HG02678 (cell line): ENCODE data around the gene AMOTL1.

Experiments
- ATAC-seq: cut with Tn5 transposase; IDR thresholded peaks from one replicate; pipeline ENCODE4 v1.9.1; 2021; ENCODE audit warnings: mild to moderate bottlenecking, moderate library complexity; ENCODE audit not compliant: unreplicated experiment

AMOTL1 gene

DNA sequence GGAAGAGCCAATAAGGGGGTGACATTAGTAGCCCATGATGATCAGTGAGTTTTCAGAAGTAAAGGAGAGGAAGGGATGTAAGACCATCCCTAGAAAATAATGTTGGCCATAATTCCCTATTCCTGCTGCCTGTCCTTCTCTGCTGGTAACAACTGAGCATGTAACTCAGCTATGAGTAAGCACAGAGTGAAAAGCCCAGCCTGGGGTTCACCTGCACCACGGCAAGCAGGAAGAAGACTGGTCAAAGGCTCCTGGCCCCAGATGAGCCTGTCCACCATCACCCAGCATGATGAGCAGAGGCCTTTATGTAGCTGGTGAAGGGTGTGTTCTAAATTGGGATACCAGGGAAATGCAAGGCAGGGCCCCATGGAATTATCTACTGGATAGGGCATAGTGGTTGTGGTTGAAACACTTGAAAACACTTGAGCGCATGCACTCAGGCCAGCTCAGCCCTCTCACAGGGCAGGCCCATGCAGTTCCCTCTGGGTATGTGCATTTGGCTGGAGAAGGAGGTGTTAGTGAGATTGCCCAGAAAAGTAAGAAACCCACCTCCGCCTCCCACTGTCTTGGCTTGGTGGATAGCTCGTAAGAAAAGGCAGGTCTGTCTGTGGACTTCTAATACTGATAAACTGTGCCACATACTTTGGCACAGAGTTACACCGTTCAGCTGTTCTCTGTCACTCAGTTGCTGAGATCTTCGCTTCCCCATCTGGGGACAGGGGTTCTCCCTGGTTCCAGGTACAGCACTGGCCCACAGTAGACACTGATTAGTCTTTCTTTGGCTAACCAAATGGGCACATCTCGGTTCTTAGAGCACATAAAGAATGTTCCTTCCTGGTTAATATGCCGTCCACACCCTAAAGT is 86.8 kb downstream of the AMOTL1 start:
- ATAC-seq: no peak

GRCh38 chr11:94855666-94856065 is 87.5 kb downstream of the AMOTL1 start:
- ATAC-seq: no peak

- ATAC-seq: no peak
Measured at GRCh38 chr11:94856443-94856842, 88.3 kb downstream of the AMOTL1 start.

GRCh38 chr11:94857337-94857736 is 89.2 kb downstream of the AMOTL1 start:
- ATAC-seq: no peak

GRCh38 chr11:94858012-94858705 is 90.0 kb downstream of the AMOTL1 start:
- ATAC-seq: no peak

DNA sequence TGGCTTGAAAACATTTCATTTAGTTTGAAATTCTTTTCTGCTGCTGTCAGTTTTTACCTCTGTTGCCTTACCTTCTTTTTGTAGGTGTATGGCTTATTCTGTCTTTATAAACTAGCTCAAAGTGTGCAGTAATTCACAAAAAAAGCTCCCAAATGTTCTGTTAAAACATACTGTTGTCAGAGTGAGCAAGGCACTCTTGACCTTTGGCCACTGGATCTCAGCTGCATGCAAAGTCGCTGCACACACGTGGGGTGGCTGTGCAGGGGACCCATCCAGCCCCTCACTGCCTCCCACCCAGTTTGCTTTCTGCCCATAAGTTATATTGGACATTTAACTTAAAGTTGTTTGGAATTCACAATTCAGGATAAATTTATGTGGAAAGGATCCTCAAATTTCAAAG is 92.2 kb downstream of the AMOTL1 start:
- no peak for ATAC-seq

- no peak for ATAC-seq
Measured at GRCh38 chr11:94861306-94861845, 93.2 kb downstream of the AMOTL1 start.

DNA sequence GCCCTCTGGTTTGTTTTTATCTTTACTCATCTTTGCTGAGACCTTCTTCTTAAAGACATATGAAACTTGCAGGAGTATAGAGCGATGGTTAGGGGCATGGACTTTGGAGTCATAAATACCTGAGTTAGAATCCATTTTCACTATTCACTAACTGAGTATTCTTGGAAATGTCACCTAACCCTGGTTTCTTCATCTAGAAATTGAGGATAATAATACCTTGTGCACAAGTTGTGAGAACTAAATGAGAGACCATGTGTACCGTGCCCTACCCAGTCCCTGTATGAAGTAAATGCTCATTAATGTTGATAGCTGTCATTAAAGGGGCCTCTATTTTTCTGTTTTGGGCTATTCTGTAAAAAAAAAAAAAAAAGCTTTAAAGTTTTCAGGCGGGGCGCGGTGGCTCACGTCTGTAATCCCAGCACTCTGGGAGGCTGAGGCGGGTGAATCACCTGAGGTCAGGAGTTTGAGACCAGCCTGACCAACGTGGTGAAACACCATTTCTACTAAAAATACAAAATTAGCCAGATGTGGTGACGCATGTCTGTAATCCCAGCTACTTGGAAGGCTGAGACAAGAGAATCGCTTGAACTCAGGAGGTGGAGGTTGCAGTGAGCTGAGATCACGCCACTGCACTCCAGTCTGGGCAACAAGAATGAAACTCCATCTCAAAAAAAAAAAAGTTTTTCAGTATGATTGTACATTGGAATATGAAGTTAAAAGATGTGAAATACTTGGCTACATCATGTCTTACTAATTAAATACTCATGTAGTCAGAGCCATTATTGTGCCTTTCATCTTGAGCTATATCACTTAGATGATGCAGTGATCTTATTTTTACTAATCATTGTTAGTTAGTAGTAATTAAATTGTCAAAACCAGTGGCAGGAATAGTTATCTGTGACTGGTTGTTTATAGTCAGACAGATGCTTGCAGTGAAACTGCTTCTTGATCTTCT is 95.0 kb downstream of the AMOTL1 start:
- no peak for ATAC-seq

DNA sequence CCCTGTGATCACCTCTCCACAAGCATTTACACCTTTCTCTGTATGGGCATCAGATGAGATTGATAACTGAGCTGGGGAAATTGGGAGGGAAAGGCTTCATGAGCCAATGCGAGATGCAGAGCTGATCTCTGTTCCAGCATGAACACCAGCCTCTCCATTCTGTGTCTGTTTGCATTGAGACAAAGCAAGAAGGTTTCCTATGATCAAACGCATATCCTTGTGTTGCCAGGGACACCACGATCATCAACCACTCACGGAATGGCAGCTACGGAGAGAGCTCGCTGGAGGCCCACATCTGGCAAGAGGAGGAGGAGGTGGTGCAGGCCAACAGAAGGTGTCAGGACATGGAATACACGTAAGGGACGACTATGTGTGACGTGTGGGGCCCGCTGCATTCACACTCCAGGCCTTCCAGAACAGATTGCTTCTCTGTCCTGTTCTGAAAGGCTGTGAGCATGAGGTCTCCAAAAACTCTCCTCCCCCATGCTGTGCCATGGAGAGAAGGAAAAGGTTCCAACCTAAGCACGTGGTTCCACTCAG is 96.4 kb downstream of the AMOTL1 start:
- ATAC-seq: no peak

DNA sequence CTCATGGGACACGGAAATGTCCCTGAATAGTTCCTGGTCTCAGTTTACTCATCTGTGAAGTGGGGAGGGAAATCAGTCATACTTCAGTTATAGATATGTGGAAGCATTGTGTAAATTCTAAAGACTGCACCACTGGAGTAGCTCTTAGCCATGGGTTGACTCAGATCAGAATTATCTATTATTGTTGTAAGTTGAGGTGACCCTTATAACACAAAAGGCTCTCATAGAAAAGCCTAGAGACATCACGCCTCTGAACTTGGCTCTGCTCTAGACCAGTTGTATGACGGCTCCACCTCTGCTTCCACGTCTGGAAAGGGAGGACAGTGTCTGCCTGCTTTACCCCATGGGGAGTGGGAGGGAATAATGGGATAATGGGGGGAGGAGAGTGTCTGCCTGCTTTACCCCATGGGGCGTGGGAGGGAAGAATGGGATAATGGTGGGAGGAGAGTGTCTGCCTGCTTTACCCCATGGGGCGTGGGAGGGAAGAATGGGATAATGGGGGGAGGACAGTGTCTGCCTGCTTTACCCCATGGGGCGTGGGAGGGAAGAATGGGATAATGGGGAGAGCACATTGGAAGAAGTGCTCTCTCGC is 98.2 kb downstream of the AMOTL1 start:
- no peak for ATAC-seq

- no peak for ATAC-seq
Measured at GRCh38 chr11:94866936-94867795, 99.0 kb downstream of the AMOTL1 start.

DNA sequence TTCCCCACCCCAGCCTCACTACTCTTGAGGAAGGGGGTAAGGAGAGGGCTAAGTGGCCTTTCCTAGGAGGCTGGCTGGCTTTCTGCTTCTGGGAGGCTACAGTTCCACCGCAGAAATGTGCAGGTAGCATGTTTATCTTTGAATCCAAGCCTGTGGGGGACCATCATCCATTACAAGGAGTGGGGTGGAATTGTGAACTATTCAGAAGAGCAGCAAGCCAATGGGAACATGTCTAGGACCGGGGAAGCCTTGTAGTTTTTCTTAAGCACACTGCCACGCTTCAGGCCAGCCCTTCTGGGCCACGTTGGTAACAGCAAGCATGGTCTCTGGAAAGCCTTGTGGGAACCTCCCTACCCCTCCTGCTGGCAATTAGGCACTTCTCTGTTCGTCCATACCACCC is 100.3 kb downstream of the AMOTL1 start:
- no peak for ATAC-seq

DNA sequence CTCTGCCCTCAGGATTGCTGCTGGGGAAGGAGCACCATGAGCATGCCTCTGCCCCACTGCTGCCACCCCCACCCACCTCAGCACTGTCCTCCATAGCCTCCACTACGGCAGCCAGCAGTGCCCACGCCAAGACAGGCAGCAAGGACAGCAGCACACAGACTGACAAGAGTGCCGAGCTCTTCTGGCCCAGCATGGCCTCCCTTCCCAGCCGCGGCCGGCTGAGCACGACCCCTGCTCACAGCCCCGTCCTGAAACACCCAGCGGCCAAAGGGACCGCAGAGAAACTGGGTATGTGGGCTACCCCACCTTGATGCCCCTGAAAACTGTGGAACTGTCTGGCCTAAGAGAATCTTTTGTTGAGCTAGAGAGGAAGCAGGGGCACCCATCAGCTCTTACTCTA is 101.0 kb downstream of the AMOTL1 start:
- no peak for ATAC-seq

GRCh38 chr11:94870422-94870821 is 102.3 kb downstream of the AMOTL1 start:
- ATAC-seq: no peak

DNA sequence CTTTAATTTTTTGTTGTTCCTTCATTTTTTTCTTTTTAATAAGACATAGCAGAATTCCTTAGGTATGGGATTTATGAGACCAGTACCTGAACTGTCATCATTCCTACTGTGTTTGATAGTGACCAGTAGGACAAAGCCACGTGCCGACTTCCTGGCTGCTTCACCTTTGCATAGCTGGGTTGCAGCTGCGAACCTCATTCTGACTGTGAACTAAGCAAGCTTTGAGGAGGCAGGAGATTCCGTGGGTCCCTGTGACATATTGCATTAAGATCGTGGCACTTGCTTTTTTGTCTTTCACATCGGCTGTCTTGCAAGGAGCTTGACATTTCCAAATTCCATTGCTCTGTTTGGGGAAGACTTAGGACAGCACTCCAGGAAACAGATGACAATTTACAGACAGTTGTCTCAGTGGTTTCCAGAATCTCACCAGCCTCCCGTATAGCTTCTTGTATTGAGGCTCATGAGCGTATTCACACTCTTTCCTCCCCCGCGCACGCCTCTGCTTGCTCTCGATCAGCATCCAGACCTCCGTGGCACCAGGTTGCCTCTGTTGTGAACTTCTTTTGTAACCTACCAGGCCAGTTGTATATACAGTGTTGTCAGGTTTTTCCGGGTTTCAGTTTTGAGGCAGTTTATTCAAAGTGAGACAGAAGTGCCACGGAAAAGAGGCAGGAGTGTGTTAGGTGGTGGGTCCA is 103.5 kb downstream of the AMOTL1 start:
- no peak for ATAC-seq

DNA sequence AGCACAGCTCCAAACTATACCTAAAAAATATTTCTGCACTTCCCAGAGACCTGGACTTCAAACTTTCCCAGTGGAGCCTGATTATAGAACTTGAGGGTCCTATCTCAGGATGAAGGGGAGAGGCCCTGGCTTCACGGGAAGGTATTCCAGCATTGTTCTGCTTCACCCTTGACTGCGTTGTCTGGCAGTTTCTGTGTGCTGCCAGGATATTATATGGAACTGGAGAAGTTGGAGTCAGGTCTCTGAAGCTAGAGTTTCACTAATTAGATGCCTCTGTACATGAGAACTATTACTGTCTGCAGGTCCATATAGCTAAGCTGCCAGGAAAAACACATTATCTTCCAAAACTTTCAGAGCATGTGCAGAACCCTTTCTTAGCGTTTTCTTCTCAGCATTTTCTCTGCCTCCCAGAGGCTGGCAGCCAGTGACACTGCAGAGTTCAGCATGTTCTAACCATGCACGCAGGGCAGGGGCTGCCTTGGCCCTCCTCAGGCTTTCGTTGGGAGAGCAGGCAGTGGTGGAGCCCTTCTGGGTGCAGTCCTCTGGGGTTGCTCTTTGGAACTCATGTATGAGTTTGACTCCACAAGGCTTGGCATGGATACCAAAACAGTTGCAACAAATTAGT is 105.9 kb downstream of the AMOTL1 start:
- ATAC-seq: no peak

DNA sequence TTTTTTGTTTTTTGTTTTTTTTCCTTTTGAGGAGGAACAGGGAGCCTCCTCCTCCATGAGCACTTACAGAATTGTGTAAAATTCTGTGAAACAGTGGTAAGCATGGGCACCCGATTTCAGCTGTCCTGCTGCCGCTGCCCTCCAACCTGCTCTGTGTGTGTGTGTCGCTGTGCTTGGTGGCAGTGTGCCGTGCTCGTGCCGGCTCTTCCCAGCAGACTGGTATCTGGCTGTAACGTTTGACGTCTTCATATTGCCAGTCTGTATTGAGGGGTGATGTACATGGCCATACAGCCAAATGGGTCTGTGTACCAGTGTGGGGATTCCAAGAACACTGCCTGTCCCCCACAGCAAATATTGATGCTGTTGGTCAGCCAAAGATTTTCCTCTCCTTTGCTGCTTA is 108.1 kb downstream of the AMOTL1 start:
- no peak for ATAC-seq
